ENCODE results near the gene TLE1.

TLE1 gene

DNA sequence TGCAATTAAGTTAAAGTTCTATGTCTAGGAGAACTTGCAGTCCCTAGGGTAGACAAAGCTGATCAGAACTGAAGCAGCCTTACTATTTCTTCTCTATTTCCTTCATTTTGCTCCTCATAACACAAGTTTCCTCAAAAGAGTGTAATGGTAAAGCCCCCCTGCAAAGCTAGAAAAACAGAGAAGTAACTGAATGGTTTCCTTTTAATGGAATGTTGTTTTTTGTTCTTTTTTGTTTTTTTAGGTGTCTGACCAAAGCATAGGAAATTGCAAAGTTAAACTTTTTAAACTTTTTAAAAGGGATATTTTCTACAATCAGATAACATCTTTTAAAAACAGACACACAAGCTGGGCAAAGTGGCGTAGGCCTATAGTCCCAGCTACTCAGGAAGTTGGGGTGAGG lies 145.7 kb downstream of the TLE1 start:
- no peak for DNase-seq (ENCODE audit: low read depth)

DNA sequence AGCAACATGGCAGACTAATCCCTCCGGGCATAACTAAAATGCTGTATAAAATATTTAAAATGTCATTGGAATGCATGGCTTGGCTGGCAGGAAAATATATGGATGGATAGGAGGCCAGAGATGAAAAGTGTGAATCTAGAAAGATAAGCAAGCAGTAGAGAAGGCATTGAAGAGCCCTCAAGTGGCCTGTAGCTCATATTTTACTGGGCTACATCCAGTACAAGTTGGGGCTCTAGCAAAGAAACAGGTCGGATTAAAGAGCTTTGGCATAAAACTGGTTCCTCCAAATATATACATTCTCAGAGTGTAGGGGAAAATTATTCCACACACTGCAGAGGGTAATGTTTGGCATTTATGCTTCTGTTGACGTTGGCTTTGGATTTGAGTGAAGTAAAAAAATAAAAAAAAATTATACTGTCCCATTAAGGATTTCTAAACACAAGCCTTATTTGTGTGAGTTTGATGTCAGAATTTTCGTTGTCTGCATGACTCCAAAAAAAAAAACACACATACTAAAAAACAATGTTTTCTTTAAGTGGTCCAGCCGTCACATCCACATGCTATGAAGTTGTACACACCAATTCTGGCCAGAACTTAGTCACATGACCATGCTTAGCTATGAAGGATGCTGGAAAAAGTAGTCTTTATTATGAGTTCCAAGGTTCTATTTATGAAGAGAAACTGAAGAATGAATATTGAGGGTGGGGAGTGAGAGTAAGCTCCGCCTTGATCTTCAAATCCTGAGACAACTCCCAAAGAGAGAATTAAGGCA lies 147.0 kb downstream of the TLE1 start:
- DNase-seq (ENCODE audit: low read depth), result no peak

DNA sequence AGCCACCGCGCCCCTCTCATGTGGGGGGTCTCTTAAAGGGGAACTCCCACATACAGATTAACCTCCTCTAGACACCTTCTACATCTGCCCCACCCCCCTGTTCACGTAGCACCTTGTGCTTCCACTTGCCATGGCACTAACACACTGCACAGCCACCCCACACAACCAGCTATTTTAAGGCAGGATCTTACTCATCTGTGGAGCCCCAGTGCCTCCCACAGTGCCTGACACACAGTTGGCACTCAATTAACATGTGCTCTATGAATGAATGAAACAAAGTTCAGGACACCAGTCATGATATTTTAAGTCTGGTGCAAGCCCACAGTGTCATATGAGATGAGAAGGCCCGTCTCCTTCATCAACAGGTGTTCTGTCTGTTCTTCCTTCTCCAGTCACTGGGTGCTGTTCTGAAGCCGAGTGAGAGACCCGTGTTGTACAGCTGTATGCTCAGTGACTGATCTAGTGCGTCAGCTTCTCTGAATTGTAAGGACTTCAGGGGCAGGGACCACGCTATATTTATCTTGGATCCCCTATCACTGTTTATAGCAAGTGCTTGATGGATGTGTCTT lies 149.1 kb downstream of the TLE1 start:
- no peak for DNase-seq (ENCODE audit: low read depth)

DNA sequence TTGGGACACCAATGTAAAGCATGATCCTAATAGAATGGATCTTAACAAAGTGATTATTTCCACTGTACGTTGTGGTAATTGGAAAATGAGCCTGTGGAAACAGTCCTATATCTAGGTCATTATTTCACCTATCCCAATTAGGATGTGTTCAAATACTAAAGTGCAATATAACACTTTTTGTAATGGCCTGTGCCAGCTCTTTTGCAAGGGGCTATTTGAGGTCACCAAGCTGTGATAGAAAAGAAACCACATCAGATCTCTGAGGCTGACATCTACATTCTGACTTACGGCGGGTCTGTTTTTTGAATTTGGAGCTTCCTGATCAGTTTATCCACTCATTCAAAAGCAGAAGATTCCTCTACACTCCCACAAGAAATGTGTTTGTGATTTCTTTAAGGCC lies 150.0 kb downstream of the TLE1 start:
- DNase-seq (ENCODE audit: low read depth), result no peak

DNA sequence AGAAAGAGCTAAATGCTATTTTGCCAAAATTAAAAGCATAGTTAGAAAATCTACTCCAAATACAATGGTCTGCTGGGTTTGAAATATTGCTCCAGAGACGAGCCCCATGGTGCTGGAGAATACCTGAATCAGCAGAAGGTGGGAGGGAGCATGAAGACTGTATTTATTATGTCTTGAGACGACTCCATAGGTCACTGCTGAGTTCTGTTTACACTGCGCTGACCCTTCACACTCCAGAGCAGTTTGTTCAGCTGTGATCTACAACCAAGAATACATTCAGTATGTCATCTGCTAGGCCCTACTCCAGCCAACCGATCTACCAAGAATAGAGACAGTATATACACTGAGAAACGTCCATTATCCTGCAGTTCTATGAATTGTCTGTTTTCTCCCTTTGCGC lies 150.5 kb downstream of the TLE1 start:
- DNase-seq (ENCODE audit: low read depth), result no peak

DNA sequence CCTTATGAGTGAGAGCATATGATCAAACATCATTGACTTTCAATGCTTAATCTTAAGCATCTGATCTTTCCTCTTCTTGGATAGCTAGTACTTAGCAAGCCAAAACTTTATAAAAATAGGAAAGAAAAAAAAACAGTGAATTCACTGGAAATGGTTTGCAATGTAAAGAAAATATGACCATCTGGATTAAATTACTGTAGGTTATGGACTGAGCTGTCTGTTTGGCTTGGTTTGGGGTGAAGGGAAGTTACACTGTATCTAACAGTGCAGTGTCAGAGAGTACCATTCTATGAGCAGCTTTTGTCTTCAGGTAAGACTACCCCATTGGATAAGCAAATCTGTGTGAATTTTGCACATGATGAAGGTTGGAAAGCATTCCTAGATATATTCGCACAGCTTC lies 151.4 kb downstream of the TLE1 start:
- no peak for DNase-seq (ENCODE audit: low read depth)

DNA sequence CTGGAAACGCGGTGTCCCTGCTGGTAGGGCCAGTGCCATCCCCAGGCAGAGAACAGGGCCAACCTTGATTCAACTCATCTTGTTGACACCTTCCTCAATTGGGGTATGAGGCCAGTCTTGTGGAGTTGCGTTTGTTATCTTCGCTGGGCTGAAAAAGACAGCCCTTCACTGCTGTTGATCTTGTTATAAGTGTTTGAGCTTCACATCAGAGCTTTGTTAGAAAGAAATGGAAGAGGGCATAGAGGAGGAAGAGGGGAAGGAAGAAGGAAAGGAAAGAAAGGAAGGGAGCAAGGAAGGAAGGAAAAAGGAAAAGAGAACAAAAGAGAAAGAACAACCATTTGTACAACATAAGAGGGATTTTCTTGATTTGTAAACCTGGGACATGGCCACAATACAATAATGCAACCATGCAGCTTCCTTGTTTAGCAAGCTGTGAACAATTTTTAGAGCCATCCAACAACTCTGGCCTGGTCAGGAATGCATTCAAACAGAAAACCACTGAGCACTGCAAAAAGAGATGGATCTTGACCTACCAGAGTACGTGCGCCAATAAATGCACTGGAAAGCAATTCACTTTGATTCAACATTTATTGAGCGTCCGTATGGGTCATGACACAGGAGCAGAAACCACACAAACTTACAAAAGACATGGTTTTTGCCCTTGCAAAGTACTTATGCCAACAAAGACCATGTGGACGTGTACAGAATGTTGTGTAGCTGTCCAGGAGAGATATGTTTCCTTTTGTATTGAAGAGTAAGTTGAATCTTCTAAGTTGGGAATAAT lies 152.9 kb downstream of the TLE1 start:
- DNase-seq (ENCODE audit: low read depth), result no peak

DNA sequence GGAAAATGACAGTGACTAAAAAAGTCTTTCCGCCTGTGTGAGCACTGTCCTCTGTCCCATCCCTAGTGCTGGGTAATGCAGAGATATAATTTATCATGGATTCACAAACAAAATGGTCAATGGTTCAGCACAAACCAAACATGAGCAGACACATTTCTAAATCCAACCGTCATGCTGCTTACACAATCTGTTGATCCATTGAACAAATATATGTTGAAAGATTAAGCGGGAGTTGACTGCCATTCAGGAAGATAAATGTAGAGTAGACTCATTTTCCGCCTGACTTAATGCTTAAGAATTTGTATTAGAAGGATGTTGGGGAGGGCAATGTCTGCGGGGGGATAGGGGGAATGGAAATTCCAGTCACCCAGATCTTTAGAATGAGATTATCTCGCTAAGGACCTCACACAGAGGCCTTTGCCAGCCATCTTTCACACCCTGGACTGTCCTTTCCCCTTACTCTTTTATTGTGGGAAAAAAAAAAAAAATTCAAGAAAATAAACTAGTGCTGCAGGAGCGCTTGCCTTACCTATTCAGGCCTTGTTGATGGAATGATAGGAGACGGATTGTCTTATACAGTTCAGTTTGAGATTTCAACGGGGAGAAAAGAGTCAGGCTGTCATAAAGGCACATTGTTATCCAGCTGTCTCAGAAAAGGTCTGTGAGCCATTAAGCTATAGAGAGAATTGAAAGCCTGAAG lies 153.7 kb downstream of the TLE1 start:
- DNase-seq (ENCODE audit: low read depth), result no peak

DNA sequence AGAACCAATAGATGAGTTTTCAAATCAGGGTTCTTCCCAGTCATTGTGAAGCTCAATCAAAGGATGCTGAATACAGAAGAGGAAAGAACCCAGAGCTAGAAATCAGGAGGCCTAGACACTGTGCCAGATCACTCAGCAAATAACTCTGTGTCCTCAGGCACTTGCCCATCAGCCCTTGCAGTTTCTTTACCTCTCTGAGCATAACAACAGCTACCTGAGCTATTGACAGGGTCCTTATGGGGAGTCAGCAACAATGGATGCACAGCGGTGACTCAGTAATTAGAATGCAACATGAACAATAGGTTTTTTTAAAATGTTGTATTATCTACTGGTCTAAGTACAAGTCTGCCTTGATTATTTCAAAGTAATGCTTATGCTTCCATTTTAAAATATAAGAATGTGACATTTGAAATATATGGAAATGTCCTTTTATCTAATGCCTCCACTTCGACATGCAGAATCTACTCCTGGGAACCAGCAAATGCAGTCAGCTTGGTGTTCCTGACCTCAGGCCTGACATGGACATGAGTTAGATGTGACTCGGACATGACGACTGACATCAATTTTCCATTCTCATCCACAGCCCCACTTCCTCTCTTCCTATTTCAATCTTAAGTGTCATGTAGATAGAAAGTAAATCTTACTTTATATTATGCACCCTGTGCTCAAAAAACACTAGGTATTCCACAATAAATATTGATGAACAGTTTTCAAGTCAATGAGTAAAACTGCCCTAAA lies 155.0 kb downstream of the TLE1 start:
- DNase-seq (ENCODE audit: low read depth), result no peak
